ENCODE results near the gene PDGFC. TPM values are rescaled to one million over a fixed set of nuclear protein-coding genes. Genes with fewer than 3 reads are reported as not detected.

The PDGFC gene
- total RNA-seq, 1 experiment from 2014 or later = 9.8 TPM

- CTCF ChIA-PET = no interaction called here
- POLR2A ChIA-PET = no interaction called here
Observed at GRCh38 chr4:156858071-156858470, 113.5 kb downstream of the PDGFC start.

More at GRCh38 chr4:156858071-156858470, 113.5 kb downstream of the PDGFC start:
- H3K9ac ChIP-seq (ENCODE audit: low read length) = no peak overlapping the region
- H3K27me3 ChIP-seq (ENCODE audit: insufficient read depth, low read length) = no peaks in the 10 kb centered on the region
- no peaks in the 10 kb centered on the region for H3K9me2 ChIP-seq (ENCODE audit: insufficient read depth)
- H4K20me1 ChIP-seq (ENCODE audit: insufficient read depth) = no peaks in the 10 kb centered on the region
- DNase-seq (ENCODE audit: low read depth, low spot score) = no peak
- TF ChIP-seq ZFX (IDR thresholded peaks at IDR 0.05) = no peak
- TF ChIP-seq MAX (IDR thresholded peaks at IDR 0.05) = no peak
- TF ChIP-seq CBX3 (IDR thresholded peaks at IDR 0.05; ENCODE audit: low read depth) = no peak
- TF ChIP-seq ZNF274 (IDR thresholded peaks at IDR 0.05; ENCODE audit: low read depth, low read length) = no peak
- TF ChIP-seq REST (IDR thresholded peaks at IDR 0.05; ENCODE audit: low read depth) = no peak
- TF ChIP-seq RAD21 (IDR thresholded peaks at IDR 0.05; ENCODE audit: low read depth) = no peak
- no peak for TF ChIP-seq CTCF (IDR thresholded peaks at IDR 0.05 in 2 of 3, conservative IDR thresholded peaks at IDR 0.05 in 1 of 3; ENCODE audit: borderline replicate concordance in 1 of 3, insufficient read depth in 1 of 3, low read depth in 2 of 3, low read length in 2 of 3)
- no peak for TF ChIP-seq EZH2 (IDR thresholded peaks at IDR 0.05)
- no peak for TF ChIP-seq FOSL1 (IDR thresholded peaks at IDR 0.05; ENCODE audit: low read depth)
- TF ChIP-seq POLR2AphosphoS5 (IDR thresholded peaks at IDR 0.05; ENCODE audit: low read depth, low read length) = no peak
- TF ChIP-seq SIN3A (IDR thresholded peaks at IDR 0.05; ENCODE audit: low read depth) = no peak
- TF ChIP-seq ELF1 (IDR thresholded peaks at IDR 0.05; ENCODE audit: borderline replicate concordance, low read depth) = no peak
- no peak overlapping the region for H3K27ac ChIP-seq (ENCODE audit: low read depth, low read length)
- H3K36me3 ChIP-seq (ENCODE audit: control insufficient read depth in 1 of 2, insufficient read depth in 2 of 2, low read length in 2 of 2) = no peaks in the 10 kb centered on the region
- H3K79me2 ChIP-seq (ENCODE audit: insufficient read depth, low read length) = no peaks in the 10 kb centered on the region
- H3K9me3 ChIP-seq (ENCODE audit: control insufficient read depth in 1 of 2, insufficient read depth in 1 of 2, low read depth in 1 of 2, low read length in 2 of 2) = no peaks in the 10 kb centered on the region
- RAD21 ChIA-PET (ENCODE audit: low non-redundant PET in 1 of 2, low total read pairs in 2 of 2, uncharacterized antibody in 2 of 2, unreplicated experiment in 2 of 2) = no interaction called here
- H3K4me2 ChIP-seq (ENCODE audit: low read length) = no peak overlapping the region
- no peak overlapping the region for H3K4me3 ChIP-seq (replicated peaks in 1 of 2; ENCODE audit: low read depth in 1 of 2, low read length in 2 of 2)
- no TSS peak for BruUV-seq (replicated peaks)
- no peaks in the 10 kb centered on the region for H3K4me1 ChIP-seq (ENCODE audit: control insufficient read depth in 1 of 2, insufficient read depth in 2 of 2, low read length in 2 of 2)
- no peak for ATAC-seq
- intact Hi-C loops (cut with micrococcal nuclease) = no loop called here
- no peak overlapping the region for H2AFZ ChIP-seq (ENCODE audit: low read depth, low read length, poor library complexity, severe bottlenecking)
